ENCODE measurements around the gene STARD13.

Gene STARD13

GRCh38 chr13:33235078-33235477, 50.5 kb downstream of the STARD13 start:
- no peak overlapping the region for H3K4me3 ChIP-seq (ENCODE audit: control insufficient read depth, low read depth, low read length)
- TF ChIP-seq, protein P1, sequence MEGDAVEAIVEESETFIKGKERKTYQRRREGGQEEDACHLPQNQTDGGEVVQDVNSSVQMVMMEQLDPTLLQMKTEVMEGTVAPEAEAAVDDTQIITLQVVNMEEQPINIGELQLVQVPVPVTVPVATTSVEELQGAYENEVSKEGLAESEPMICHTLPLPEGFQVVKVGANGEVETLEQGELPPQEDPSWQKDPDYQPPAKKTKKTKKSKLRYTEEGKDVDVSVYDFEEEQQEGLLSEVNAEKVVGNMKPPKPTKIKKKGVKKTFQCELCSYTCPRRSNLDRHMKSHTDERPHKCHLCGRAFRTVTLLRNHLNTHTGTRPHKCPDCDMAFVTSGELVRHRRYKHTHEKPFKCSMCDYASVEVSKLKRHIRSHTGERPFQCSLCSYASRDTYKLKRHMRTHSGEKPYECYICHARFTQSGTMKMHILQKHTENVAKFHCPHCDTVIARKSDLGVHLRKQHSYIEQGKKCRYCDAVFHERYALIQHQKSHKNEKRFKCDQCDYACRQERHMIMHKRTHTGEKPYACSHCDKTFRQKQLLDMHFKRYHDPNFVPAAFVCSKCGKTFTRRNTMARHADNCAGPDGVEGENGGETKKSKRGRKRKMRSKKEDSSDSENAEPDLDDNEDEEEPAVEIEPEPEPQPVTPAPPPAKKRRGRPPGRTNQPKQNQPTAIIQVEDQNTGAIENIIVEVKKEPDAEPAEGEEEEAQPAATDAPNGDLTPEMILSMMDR (IDR thresholded peaks at IDR 0.05; ENCODE audit: control insufficient read depth, insufficient read depth, low read depth, low read length, missing control alignments), result no peak
- no peak for DNase-seq (ENCODE audit: low read depth)

DNA sequence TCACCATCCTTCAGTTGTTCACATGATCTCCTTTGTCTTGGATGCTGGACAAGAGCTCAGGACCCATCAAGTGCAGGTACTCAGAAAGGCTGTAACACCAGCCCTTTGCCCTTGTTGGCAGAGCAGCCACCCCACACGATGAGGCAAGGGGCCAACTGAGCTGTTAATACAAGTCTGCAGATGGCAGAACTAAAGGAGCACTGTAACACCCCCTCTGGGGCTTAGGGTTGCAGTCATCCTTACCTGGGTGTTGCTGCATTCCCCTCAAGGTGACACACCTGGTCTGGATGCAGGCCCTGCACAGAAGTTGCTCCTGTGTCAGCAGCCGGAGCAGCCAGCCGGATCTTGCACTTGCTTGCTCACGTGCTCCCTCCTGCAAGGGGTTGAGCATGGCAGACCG, 52.0 kb downstream of the STARD13 start:
- TF ChIP-seq, protein P1 (IDR thresholded peaks at IDR 0.05; ENCODE audit: control insufficient read depth, insufficient read depth, low read depth, low read length, missing control alignments), result no peak
- no peak for DNase-seq (ENCODE audit: low read depth)
- H3K4me3 ChIP-seq (ENCODE audit: control insufficient read depth, low read depth, low read length), result no peak overlapping the region

DNA sequence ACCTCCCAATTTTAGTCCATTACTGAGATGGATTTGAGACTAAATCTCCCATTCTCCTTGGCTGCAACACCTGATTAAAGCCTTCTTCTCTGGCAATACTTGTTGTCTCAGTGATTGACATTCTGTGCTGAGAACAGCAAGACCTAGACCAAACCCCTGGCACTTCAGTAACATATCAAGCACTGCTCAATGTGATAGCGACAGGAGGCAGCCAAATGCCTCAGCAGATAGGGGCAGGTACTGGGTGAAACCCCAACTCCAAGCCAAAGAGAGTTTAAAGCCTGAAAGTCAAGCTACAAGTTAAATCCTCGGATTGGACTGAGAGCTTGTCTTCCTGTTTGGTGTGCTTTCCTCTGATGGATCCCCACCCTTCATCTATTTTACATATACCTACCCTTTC, 52.7 kb downstream of the STARD13 start:
- TF ChIP-seq, protein P1 (IDR thresholded peaks at IDR 0.05; ENCODE audit: control insufficient read depth, insufficient read depth, low read depth, low read length, missing control alignments), result no peak
- DNase-seq (ENCODE audit: low read depth), result no peak
- H3K4me3 ChIP-seq (ENCODE audit: control insufficient read depth, low read depth, low read length), result no peak overlapping the region

GRCh38 chr13:33231339-33231738, 54.2 kb downstream of the STARD13 start:
- H3K4me3 ChIP-seq (ENCODE audit: control insufficient read depth, low read depth, low read length), result no peak overlapping the region
- DNase-seq (ENCODE audit: low read depth), result no peak
- TF ChIP-seq, protein P1 (IDR thresholded peaks at IDR 0.05; ENCODE audit: control insufficient read depth, insufficient read depth, low read depth, low read length, missing control alignments), result no peak

- TF ChIP-seq, protein P1 (IDR thresholded peaks at IDR 0.05; ENCODE audit: control insufficient read depth, insufficient read depth, low read depth, low read length, missing control alignments), result no peak
- no peak for DNase-seq (ENCODE audit: low read depth)
- no peak overlapping the region for H3K4me3 ChIP-seq (ENCODE audit: control insufficient read depth, low read depth, low read length)
Observed at GRCh38 chr13:33230178-33230881, 55.2 kb downstream of the STARD13 start.

DNA sequence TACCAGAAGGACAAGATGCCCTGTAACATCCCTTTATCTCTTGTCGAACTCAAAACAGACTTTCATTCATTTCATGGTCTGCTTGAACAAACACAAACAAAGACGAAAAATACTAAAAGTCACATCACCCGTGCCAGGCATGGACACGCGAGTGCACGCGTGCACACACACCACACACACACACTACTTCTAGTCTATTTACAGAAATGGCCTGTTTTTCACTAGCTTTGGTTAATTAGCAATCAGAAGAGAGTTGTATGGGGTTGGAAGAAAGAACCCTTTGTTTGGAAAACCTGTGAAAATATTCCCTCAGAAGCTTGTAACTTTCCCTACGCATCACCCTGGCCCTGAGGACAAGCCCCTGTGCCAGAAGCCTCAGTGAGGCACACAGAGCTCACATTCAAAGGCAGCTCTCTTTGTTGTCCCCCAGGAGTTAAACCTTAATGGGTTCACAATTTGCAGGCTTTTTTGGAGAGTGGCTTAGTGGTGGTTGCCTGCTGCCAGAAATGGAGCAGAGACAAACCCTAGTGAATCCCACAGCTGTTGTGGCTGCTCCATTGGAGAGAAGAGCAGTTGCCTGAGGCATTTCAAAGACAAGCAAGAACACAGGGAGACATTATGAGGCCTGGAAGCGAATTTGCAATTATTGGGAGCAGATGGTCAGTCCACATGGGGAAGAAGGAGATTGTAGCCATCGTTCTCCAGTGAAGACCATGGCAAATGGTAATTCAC, 55.9 kb downstream of the STARD13 start:
- TF ChIP-seq, protein P1 (IDR thresholded peaks at IDR 0.05; ENCODE audit: control insufficient read depth, insufficient read depth, low read depth, low read length, missing control alignments), result no peak
- DNase-seq (ENCODE audit: low read depth), result no peak
- H3K4me3 ChIP-seq (ENCODE audit: control insufficient read depth, low read depth, low read length), result peak overlapping the region; percentile 14
